GM04503 (cell line): ENCODE data around the gene TNFAIP6.

Experiments used
- DNase-seq: peaks from one replicate; pipeline ENCODE4 v3.0.0-alpha.2; 2012; ENCODE audit warnings: low read depth

Gene TNFAIP6

DNA sequence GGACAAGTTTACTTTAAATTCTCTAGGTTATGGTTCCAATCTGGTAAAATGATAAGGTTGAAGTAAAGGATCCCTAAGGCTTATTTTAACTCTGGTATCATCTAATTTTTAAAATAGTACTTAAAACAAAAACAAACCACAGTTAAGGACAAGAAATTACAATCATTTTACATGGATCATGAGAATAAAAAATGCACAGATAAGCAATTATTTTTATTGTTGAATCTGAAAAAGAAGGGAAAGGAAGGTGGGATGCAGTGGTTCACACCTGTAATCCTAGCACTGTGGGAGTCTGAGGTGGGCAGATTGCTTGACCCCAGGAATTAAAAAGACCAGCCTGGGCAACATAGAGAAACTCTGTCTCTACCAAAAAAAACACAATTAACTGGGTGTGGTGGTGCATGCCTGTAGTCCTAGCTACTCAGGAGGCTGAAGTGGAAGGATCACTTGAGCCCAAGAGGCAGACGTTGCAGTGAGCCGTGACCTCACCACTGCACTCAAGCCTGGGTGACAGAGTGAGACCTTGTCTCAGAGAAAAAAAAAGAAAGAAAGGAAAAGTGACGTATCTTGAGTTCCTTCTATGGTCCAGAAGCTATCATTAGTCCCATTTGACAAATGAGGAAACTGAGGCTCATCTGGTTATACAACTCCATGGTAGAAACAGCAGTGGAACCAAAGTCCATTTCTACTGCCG lies 2.5 kb downstream of the TNFAIP6 start:
- DNase-seq = no peak

DNA sequence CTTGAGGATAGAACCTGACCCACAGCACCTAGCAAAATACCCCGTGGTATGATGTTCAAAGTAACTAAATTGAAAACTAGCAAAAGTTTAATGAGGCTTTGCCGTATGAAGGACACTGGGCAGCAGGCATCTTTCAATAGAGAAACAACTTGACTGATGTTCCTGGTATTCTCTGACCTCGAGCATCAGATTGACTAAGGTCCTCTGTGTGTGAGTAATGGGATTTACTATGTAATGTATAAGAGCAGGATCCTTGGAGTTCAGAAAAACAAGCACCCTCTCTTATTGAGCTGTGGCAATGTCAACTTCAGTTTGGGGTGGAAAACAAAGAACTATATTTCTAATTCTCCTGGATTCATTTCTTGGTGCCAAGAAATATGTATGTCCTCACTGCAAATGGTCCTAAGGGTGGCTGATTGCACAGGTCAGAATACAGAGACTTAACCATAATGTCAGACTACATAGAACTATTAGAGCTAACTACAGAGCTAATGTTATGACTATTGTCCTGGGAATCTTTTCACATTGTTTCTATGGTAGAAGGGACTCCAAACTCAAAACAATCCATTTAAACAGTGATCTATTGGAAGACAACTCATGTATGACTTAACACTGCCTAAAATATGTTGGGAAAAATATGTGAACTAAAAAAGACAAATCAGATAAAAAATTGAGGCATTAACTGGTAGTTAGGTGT lies 4.4 kb downstream of the TNFAIP6 start:
- DNase-seq = peak; percentile 81

- no peak for DNase-seq
These were observed 6.3 kb downstream of the TNFAIP6 start for GRCh38 chr2:151363709-151364108.

DNA sequence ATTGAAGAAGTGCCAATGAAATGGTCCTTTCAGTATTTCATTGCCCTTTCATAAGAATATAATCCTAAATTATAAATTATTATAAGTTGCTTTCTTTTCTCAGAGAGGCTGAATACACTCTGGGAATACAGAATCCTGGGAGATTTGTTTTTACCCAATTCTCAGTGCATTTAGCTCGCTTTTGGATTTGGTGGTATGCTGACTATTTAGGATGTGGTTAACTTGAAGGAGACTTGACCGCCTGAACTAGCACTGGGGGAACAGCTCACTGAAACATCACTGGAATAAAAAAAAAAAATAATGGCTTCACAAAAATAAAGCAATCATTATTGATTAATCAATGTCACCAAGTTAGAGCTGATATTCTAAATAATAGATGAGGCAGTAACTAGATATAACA lies 10.2 kb downstream of the TNFAIP6 start:
- no peak for DNase-seq

DNA sequence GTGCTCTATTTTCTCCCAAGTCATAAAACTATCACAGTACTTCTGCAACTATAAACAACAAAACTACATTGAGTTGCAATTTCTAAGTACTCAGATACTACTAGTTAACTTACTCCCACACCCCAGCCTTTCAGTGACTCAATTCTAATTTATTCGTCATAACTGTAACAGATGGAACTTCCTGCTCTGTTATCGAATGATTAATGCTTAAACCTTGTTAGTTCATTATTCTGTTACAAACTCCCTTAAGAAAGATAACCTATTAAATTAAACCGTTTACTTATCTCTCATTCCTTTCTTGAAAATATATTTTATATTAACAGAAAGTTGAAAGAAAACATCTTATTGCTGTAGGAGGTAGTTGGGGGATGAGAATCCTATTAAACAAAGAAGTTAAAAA lies 17.0 kb downstream of the TNFAIP6 start:
- DNase-seq = peak; percentile 57

DNA sequence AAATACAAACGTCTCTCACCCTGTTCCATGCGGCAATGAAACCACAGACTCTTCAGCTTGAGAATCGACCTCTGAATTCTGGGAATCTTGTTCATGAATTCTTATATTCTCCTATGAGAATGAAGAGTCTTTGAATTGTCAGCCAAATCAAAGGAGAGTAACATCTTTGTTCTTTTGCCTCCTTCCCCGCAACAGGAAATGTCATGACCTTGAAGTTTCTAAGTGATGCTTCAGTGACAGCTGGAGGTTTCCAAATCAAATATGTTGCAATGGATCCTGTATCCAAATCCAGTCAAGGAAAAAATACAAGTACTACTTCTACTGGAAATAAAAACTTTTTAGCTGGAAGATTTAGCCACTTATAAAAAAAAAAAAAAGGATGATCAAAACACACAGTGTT lies 21.8 kb downstream of the TNFAIP6 start:
- DNase-seq = no peak

GRCh38 chr2:151380580-151381235 lies 23.3 kb downstream of the TNFAIP6 start:
- no peak for DNase-seq

DNA sequence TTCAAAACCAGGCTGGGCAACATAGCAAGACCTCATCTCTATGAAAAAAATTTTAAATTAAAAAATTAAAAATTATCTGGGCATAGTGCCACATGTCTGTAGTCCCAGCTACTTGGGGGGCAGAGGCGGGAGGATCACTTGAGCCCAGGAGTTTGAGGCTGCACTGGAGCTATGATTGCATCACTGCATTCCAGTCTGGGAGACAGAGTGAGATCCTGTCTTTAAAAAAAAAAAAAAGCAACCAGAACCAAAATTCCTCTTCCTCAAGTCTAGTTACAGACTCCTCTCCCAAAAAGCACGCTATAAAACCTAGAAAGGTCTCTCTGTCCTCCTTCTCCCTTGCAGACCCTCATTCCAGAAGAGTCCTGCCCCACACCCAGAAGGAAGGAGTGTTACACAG lies 23.9 kb downstream of the TNFAIP6 start:
- DNase-seq = no peak

GRCh38 chr2:151388011-151388410 lies 30.6 kb downstream of the TNFAIP6 start:
- no peak for DNase-seq

GRCh38 chr2:151391436-151391835 lies 34.0 kb downstream of the TNFAIP6 start:
- DNase-seq = no peak

DNA sequence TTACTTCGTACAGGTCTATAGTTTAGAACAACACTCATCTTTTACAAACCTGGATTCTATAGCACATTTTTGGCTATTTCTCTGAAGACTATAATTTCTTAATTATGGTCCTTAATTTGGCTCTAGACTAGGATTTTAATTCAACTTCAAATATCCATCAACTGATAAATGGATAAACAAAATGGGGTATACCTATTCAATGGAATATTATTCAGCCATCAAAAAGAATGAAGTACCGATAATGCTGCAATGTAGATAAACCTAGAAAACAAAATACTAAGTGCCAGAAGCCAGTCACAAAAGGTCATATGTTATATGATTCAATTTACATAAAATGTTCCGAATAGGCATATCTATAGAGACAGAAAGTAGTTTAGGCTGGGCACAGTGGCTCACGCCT lies 37.1 kb downstream of the TNFAIP6 start:
- no peak for DNase-seq

GRCh38 chr2:151395509-151396374 lies 38.4 kb downstream of the TNFAIP6 start:
- no peak for DNase-seq

DNA sequence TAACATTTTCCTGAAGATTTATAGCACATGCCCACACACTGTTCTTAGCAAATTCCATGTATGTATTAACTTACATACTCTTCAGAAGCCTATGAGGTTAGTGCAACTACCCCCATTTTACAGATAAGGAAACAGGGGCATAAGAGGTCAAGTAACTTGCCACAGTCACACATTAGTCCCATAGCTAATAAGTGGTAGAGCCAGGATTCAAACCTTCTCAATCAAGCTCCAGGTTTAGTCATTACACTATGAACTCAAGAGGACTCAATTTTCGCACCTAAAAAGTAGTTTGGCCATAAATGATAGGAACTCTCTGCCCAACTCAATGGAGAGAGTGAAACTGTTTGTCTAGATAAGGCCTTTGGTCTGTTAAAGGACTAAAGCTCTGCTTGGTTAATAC lies 42.6 kb downstream of the TNFAIP6 start:
- no peak for DNase-seq

DNA sequence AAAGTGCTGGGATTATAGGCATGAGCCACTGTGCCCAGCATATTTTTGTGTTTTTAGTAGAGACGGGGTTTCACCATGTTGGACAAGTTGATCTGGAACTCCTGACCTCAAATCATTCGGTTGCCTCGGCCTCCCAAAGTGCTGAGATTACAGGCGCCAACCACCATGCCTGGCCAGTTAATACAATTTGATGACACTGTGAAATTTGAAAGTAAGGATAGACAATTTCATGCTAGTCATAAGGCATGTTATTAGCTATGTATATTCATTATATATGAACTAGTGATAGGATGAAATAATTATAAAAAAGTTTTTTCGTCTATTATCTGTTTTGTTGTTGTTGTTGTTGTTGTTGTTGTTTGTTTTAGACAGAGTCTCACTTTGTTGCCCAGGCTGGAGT lies 43.8 kb downstream of the TNFAIP6 start:
- DNase-seq = no peak

GRCh38 chr2:151403914-151404313 lies 46.5 kb downstream of the TNFAIP6 start:
- no peak for DNase-seq

DNA sequence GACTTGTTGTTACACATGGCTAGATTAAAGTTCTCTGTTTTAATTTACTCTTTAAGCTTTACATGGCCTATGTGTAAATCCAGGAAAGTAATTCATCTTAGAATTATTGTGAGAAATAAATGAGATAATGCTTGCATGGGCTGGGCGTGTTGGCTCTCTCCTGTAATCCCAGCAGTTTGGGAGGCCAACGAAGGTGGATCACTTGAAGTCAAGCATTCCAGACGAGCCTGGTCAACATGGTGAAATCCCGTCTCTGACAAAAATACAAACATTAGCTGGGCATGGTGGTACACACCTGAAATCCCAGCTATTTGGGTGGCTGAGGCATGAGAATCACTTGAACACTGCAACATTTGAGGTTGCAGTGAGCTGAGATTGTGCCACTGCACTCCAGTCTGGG lies 48.0 kb downstream of the TNFAIP6 start:
- DNase-seq = no peak

- no peak for DNase-seq
These were observed 49.9 kb downstream of the TNFAIP6 start for GRCh38 chr2:151407281-151407680.

GRCh38 chr2:151408788-151409600 lies 51.6 kb downstream of the TNFAIP6 start:
- DNase-seq = no peak

GRCh38 chr2:151409601-151410484 lies 52.5 kb downstream of the TNFAIP6 start, which contains the start of gene RIF1:
TSS of gene RIF1 (plus strand) at chr2:151409902. CDS start at chr2:151410424, 522 bp downstream.
- peak; percentile 63 for DNase-seq

DNA sequence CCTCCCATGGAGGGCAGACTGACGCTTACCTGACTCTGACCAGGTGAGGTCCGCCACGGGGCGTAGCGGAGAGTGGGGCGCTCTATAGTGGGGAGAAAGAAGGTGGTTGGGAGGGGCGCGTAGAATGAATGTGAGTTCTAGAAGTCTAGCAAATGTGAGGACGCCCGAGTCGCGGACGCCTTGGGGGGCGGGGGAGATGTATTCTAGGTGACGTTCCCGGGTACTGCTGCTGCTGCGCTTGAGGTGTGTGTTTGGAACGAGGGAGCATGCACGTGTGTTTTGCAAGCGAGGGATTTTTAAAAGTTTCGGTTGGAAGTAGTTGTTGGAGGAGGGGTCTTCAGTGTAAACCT lies 53.1 kb downstream of the TNFAIP6 start:
- no peak for DNase-seq
